Endothelial cell of umbilical vein (primary cell): ENCODE measurements around the gene ATP1B2. TPM values are rescaled to one million over a fixed set of nuclear protein-coding genes. Genes with fewer than 3 reads are reported as not detected.

Experiments
- BruUV-seq: library from RNA; stranded (reverse); fragments of 400-500 nt; replicated peaks from 2 replicates; lab custom pipeline; 2021; lab: Mats Ljungman, UMichigan
- CTCF ChIA-PET: fragments of 300-600, 350-600 bp; sonication (Branson Sonifier 250); formaldehyde crosslinking; loops from one replicate; lab custom pipeline; 2021; ENCODE audit warnings: antibody characterized with exemption, inconsistent platforms; lab: Charles Lee
- POLR2A ChIA-PET: fragments of 300-600, 350-600 bp; sonication (Branson Sonifier 250); formaldehyde crosslinking; loops from one replicate; lab custom pipeline; 2021; ENCODE audit warnings: antibody characterized with exemption, inconsistent platforms; lab: Charles Lee
- DNase-seq: peaks from one replicate; pipeline ENCODE4 v3.0.0-alpha.2; 2011; ENCODE audit warnings: low read depth, low spot score
- FAIRE-seq: peaks from 2 replicates; lab custom pipeline; 2011; peaks lifted over from hg19 to GRCh38; lab: Jason Lieb, UNC
- H2AFZ ChIP-seq: 2 replicates; pipeline ENCODE4 v1.6.0; 2012; ENCODE audit warnings: low read depth, low read length, control low read depth, inconsistent platforms
- H3K27ac ChIP-seq: 2 replicates; pipeline ENCODE4 v1.5.1; 2011; ENCODE audit warnings: low read depth, mild to moderate bottlenecking, control low read depth, low read length, moderate library complexity; ENCODE audit not compliant: insufficient read depth
- H3K27me3 ChIP-seq, 2 experiments: 2 replicates each; pipeline versions ENCODE4 v1.6.0 to v1.6.1; 2011; ENCODE audit warnings: low read length in 2 of 2, mixed read lengths in 1 of 2; ENCODE audit not compliant: control insufficient read depth in 2 of 2, insufficient read depth in 2 of 2
- H3K36me3 ChIP-seq, 2 experiments: 2 replicates in 1 of 2; 3 replicates in 1 of 2; pipeline ENCODE4 v1.5.1; 2011; ENCODE audit warnings: low read length in 2 of 2, mild to moderate bottlenecking in 1 of 2, moderate library complexity in 1 of 2; ENCODE audit not compliant: control insufficient read depth in 2 of 2, insufficient read depth in 2 of 2; ENCODE audit errors: extremely low read depth in 1 of 2
- H3K4me1 ChIP-seq: 3 replicates; pipeline ENCODE4 v1.5.1; 2011; ENCODE audit warnings: mild to moderate bottlenecking, low read length; ENCODE audit not compliant: control insufficient read depth, insufficient read depth; ENCODE audit errors: extremely low read depth
- H3K4me2 ChIP-seq: 2 replicates; pipeline ENCODE4 v1.6.1; 2011; ENCODE audit warnings: low read length, control low read depth, mixed read lengths; ENCODE audit not compliant: insufficient read depth
- H3K4me3 ChIP-seq, 3 experiments: fragments of 200-600 bp in 1 of 3; sonication (generic), shearing (Covaris generic) in 1 of 3; replicated peaks in 1 of 3; 2 replicates each; pipeline ENCODE4 v1.5.1; 2011 to 2016; ENCODE audit warnings: control low read depth in 3 of 3, low read length in 3 of 3, mild to moderate bottlenecking in 2 of 3, inconsistent platforms in 1 of 3, low read depth in 1 of 3, moderate library complexity in 1 of 3; ENCODE audit not compliant: insufficient read depth in 1 of 3
- H3K79me2 ChIP-seq: 2 replicates; pipeline ENCODE4 v1.6.0; 2012; ENCODE audit warnings: low read length, inconsistent platforms; ENCODE audit not compliant: control insufficient read depth, insufficient read depth
- H3K9ac ChIP-seq: replicated peaks from 2 replicates; pipeline ENCODE3; 2011; ENCODE audit warnings: low read length, control low read depth; ENCODE audit not compliant: insufficient read depth; ENCODE audit errors: extremely low read depth
- H3K9me1 ChIP-seq: replicated peaks from 3 replicates; pipeline ENCODE4 v1.6.0; 2011; ENCODE audit warnings: mild to moderate bottlenecking, low read length; ENCODE audit not compliant: control insufficient read depth, insufficient read depth; ENCODE audit errors: extremely low read depth
- H3K9me3 ChIP-seq: replicated peaks from 2 replicates; pipeline ENCODE4 v1.5.1; 2012; ENCODE audit warnings: low read length, inconsistent platforms; ENCODE audit not compliant: control insufficient read depth, insufficient read depth
- H4K20me1 ChIP-seq: replicated peaks from 2 replicates; pipeline ENCODE3; 2011; ENCODE audit warnings: mild to moderate bottlenecking, low read length; ENCODE audit not compliant: control insufficient read depth, insufficient read depth; ENCODE audit errors: extremely low read depth
- CTCF ChIP-seq, 2 donors: IDR thresholded peaks; 1 replicate in 1 of 2; 2 replicates in 1 of 2; pipeline ENCODE4 v1.5.1; 2011; ENCODE audit warnings: low read length in 2 of 2, mild to moderate bottlenecking in 2 of 2, moderate library complexity in 2 of 2, control low read depth in 1 of 2, inconsistent platforms in 1 of 2, low read depth in 1 of 2; ENCODE audit not compliant: insufficient read depth in 1 of 2; ENCODE audit errors: extremely low read depth in 1 of 2
- EZH2 ChIP-seq: IDR thresholded peaks from 2 replicates; pipeline ENCODE4 v1.6.1; 2012; ENCODE audit warnings: borderline replicate concordance, low read depth, mild to moderate bottlenecking, moderate library complexity, low read length, inconsistent platforms; ENCODE audit not compliant: severe bottlenecking
- GATA2 ChIP-seq: IDR thresholded peaks from 2 replicates; pipeline ENCODE4 v1.7.0; 2011; ENCODE audit warnings: low read depth, mild to moderate bottlenecking, moderate library complexity, mixed read lengths, low read length; ENCODE audit not compliant: insufficient read length, insufficient read depth
- JUN ChIP-seq: IDR thresholded peaks from 2 replicates; pipeline ENCODE4 v1.6.1; 2011; ENCODE audit warnings: borderline replicate concordance, low read depth; ENCODE audit not compliant: insufficient read length, insufficient read depth
- MYC ChIP-seq: IDR thresholded peaks from one replicate; pipeline ENCODE4 v1.6.1; 2011; ENCODE audit warnings: mild to moderate bottlenecking, low read depth, low read length
- POLR2AphosphoS5 ChIP-seq: IDR thresholded peaks from 2 replicates; pipeline ENCODE4 v1.6.1; 2012; ENCODE audit warnings: low read depth, mild to moderate bottlenecking, control low read depth, low read length, moderate library complexity; ENCODE audit not compliant: insufficient read depth
- dilution Hi-C: fragments of 300-500 bp; cut with MboI; formaldehyde crosslinking; loops from one replicate; pipeline ENCODE4 v1.15.0; 2019; ENCODE audit warnings: low sequenced_read_pairs; ENCODE audit not compliant: extremely low pct_ligation_motif_present
- intact Hi-C: fragments of 100-400 bp; cut with micrococcal nuclease; formaldehyde crosslinking; loops from one replicate; pipeline ENCODE4 v1.10.0; 2022
- polyA plus RNA-seq, 4 experiments: library from polyadenylated mRNA; depleted of rRNA in 3 of 4; stranded (reverse) in 3 of 4; unstranded in 1 of 4; fragments of >200 nt; gene quantifications; 2 replicates each; pipeline versions ENCODE4 v1.2.1 to v1.2.3, GENCODE V29; 2011 to 2012; ENCODE audit warnings: missing spikeins in 1 of 4
- total RNA-seq: library from RNA; stranded (reverse); gene quantifications from 2 replicates; pipeline ENCODE4 v1.2.3, GENCODE V29; 2021

ATP1B2 gene
- total and polyA plus RNA-seq, 2 donors (not counting 3 experiments of a cell fraction or from before 2014, with no cell fraction given), result 0.06 TPM; not detected in 1

GRCh38 chr17:7632492-7632894 lies 18.2 kb upstream of the ATP1B2 start:
- CTCF ChIA-PET, result interaction anchor here (0.6 to 6.6 kb wide), 15 partner anchors 10 to 409 kb away, joined by 3 to 97 read pairs (median 4); partner anchors contain the start of genes DNAH2, TP53 and WRAP53
- DNase-seq (peak; percentile 24), FAIRE-seq (peak; percentile 73)
- H4K20me1 ChIP-seq, result no peaks in the 10 kb centered on the region
- no peak overlapping the region for H3K9ac ChIP-seq
- H2AFZ ChIP-seq, result no peak overlapping the region
- no peaks in the 10 kb centered on the region for H3K36me3 ChIP-seq
- intact Hi-C loops (no loop called here), dilution Hi-C loops (no loop called here)
- TF ChIP-seq CTCF (IDR thresholded peaks at IDR 0.05; ENCODE audit: extremely low read depth in 1 of 2, insufficient read depth in 1 of 2, low read depth in 1 of 2, low read length in 2 of 2), result peak; percentile 41 to 49
- TF ChIP-seq POLR2AphosphoS5, result no peak
- TF ChIP-seq GATA2, result no peak
- TF ChIP-seq MYC, result no peak
- no peak for TF ChIP-seq JUN
- TF ChIP-seq EZH2, result no peak
- H3K27ac ChIP-seq, result no peak overlapping the region
- no peaks in the 10 kb centered on the region for H3K9me1 ChIP-seq
- no peak overlapping the region for H3K4me3 ChIP-seq
- POLR2A ChIA-PET, result no interaction called here
- no peaks in the 10 kb centered on the region for H3K79me2 ChIP-seq
- H3K9me3 ChIP-seq, result no peaks in the 10 kb centered on the region
- no peaks in the 10 kb centered on the region for H3K27me3 ChIP-seq
- no peaks in the 10 kb centered on the region for H3K4me1 ChIP-seq
- H3K4me2 ChIP-seq, result no peak overlapping the region
- BruUV-seq, result no TSS peak
